HEK293 (cell line): ENCODE results near the gene LRCH1.
A peak's percentile ranks its signal among the peaks of the same experiment; 100 is the strongest.

Source experiments
- AEBP2 ChIP-seq: fragments of 450-650 bp; formaldehyde crosslinking; IDR thresholded peaks from 2 replicates; pipeline ENCODE4 v1.5.1; 2016; ENCODE audit warnings: missing biosample characterization, missing genetic modification characterization, borderline replicate concordance
- ELK4 ChIP-seq: IDR thresholded peaks from 2 replicates; pipeline ENCODE4 v1.6.1; 2011; ENCODE audit warnings: mild to moderate bottlenecking, low read depth, low read length, borderline replicate concordance
- FEZF1 ChIP-seq: fragments of 450-650 bp; formaldehyde crosslinking; IDR thresholded peaks from 2 replicates; pipeline ENCODE4 v1.5.1; 2016; ENCODE audit warnings: missing biosample characterization, missing genetic modification characterization
- GLI4 ChIP-seq: fragments of 450-650 bp; formaldehyde crosslinking; IDR thresholded peaks from 2 replicates; pipeline ENCODE4 v1.5.1; 2016; ENCODE audit warnings: missing biosample characterization, missing genetic modification characterization
- GLIS2 ChIP-seq: fragments of 450-650 bp; formaldehyde crosslinking; IDR thresholded peaks from 2 replicates; pipeline ENCODE4 v1.5.1; 2016; ENCODE audit warnings: missing biosample characterization, missing genetic modification characterization
- KLF1 ChIP-seq: fragments of 450-650 bp; formaldehyde crosslinking; IDR thresholded peaks from 2 replicates; pipeline ENCODE4 v1.5.1; 2016; ENCODE audit warnings: missing biosample characterization, missing genetic modification characterization
- OVOL3 ChIP-seq: fragments of 450-650 bp; formaldehyde crosslinking; IDR thresholded peaks from 2 replicates; pipeline ENCODE4 v1.5.1; 2016; ENCODE audit warnings: missing biosample characterization, missing genetic modification characterization
- SCRT2 ChIP-seq: fragments of 450-650 bp; formaldehyde crosslinking; IDR thresholded peaks from 2 replicates; pipeline ENCODE4 v1.5.1; 2016; ENCODE audit warnings: missing biosample characterization, missing genetic modification characterization
- SP7 ChIP-seq: fragments of 450-650 bp; formaldehyde crosslinking; IDR thresholded peaks from 2 replicates; pipeline ENCODE4 v1.5.1; 2016; ENCODE audit warnings: missing biosample characterization, missing genetic modification characterization
- ZBTB21 ChIP-seq: fragments of 450-650 bp; formaldehyde crosslinking; IDR thresholded peaks from 2 replicates; pipeline ENCODE4 v1.5.1; 2017; ENCODE audit warnings: missing biosample characterization, missing genetic modification characterization
- ZEB2 ChIP-seq: fragments of 450-650 bp; formaldehyde crosslinking; IDR thresholded peaks from 2 replicates; pipeline ENCODE4 v1.5.1; 2016; ENCODE audit warnings: missing biosample characterization, missing genetic modification characterization
- ZIC2 ChIP-seq: fragments of 450-650 bp; formaldehyde crosslinking; IDR thresholded peaks from 2 replicates; pipeline ENCODE4 v1.5.1; 2016; ENCODE audit warnings: missing biosample characterization, missing genetic modification characterization
- ZNF10 ChIP-seq: fragments of 450-650 bp; formaldehyde crosslinking; IDR thresholded peaks from 2 replicates; pipeline ENCODE4 v1.5.1; 2017; ENCODE audit warnings: missing biosample characterization, missing genetic modification characterization
- ZNF114 ChIP-seq: fragments of 450-650 bp; formaldehyde crosslinking; IDR thresholded peaks from 2 replicates; pipeline ENCODE4 v1.5.0; 2017; ENCODE audit warnings: missing biosample characterization, missing genetic modification characterization
- ZNF132 ChIP-seq: fragments of 450-650 bp; formaldehyde crosslinking; IDR thresholded peaks from 2 replicates; pipeline ENCODE4 v1.5.1; 2017; ENCODE audit warnings: missing biosample characterization, missing genetic modification characterization, borderline replicate concordance
- ZNF148 ChIP-seq: fragments of 450-650 bp; formaldehyde crosslinking; IDR thresholded peaks from 2 replicates; pipeline ENCODE4 v1.5.0; 2017; ENCODE audit warnings: missing biosample characterization, missing genetic modification characterization, borderline replicate concordance
- ZNF169 ChIP-seq: fragments of 450-650 bp; formaldehyde crosslinking; IDR thresholded peaks from 2 replicates; pipeline ENCODE4 v1.5.1; 2016; ENCODE audit warnings: missing biosample characterization, missing genetic modification characterization
- ZNF18 ChIP-seq: fragments of 450-650 bp; formaldehyde crosslinking; IDR thresholded peaks from 2 replicates; pipeline ENCODE4 v1.5.1; 2016; ENCODE audit warnings: missing biosample characterization, missing genetic modification characterization
- ZNF2 ChIP-seq: fragments of 450-650 bp; formaldehyde crosslinking; IDR thresholded peaks from 2 replicates; pipeline ENCODE4 v1.5.1; 2016; ENCODE audit warnings: missing biosample characterization, missing genetic modification characterization
- ZNF248 ChIP-seq: fragments of 450-650 bp; formaldehyde crosslinking; IDR thresholded peaks from 2 replicates; pipeline ENCODE4 v1.5.1; 2017; ENCODE audit warnings: missing biosample characterization, missing genetic modification characterization
- ZNF416 ChIP-seq: fragments of 450-650 bp; formaldehyde crosslinking; IDR thresholded peaks from 2 replicates; pipeline ENCODE4 v1.5.1; 2016; ENCODE audit warnings: missing biosample characterization, missing genetic modification characterization
- ZNF426 ChIP-seq: fragments of 450-650 bp; formaldehyde crosslinking; IDR thresholded peaks from 2 replicates; pipeline ENCODE4 v1.5.1; 2017; ENCODE audit warnings: missing biosample characterization, missing genetic modification characterization, mild to moderate bottlenecking, inconsistent platforms, moderate library complexity
- ZNF488 ChIP-seq: fragments of 450-650 bp; formaldehyde crosslinking; IDR thresholded peaks from 2 replicates; pipeline ENCODE4 v1.5.1; 2016; ENCODE audit warnings: missing biosample characterization, missing genetic modification characterization
- ZNF518A ChIP-seq: fragments of 450-650 bp; formaldehyde crosslinking; conservative IDR thresholded peaks from 2 replicates; pipeline ENCODE4 v1.5.1; 2016; ENCODE audit warnings: low read depth, missing biosample characterization, missing genetic modification characterization
- ZNF530 ChIP-seq: fragments of 450-650 bp; formaldehyde crosslinking; IDR thresholded peaks from 2 replicates; pipeline ENCODE4 v1.5.1; 2016; ENCODE audit warnings: low read depth, missing biosample characterization, missing genetic modification characterization
- ZNF701 ChIP-seq: fragments of 450-650 bp; formaldehyde crosslinking; IDR thresholded peaks from 2 replicates; pipeline ENCODE4 v1.5.1; 2016; ENCODE audit warnings: missing biosample characterization, missing genetic modification characterization
- ZNF76 ChIP-seq: fragments of 450-650 bp; formaldehyde crosslinking; IDR thresholded peaks from 2 replicates; pipeline ENCODE4; 2016; ENCODE audit warnings: low read depth, missing biosample characterization, missing genetic modification characterization, borderline replicate concordance
- ZNF777 ChIP-seq: fragments of 450-650 bp; formaldehyde crosslinking; IDR thresholded peaks from 2 replicates; pipeline ENCODE4 v1.5.1; 2017; ENCODE audit warnings: missing biosample characterization, missing genetic modification characterization, borderline replicate concordance
- ZNF791 ChIP-seq: fragments of 450-650 bp; formaldehyde crosslinking; IDR thresholded peaks from 2 replicates; pipeline ENCODE4 v1.5.1; 2016; ENCODE audit warnings: missing biosample characterization, missing genetic modification characterization
- ZXDB ChIP-seq: fragments of 450-650 bp; formaldehyde crosslinking; IDR thresholded peaks from 2 replicates; pipeline ENCODE4 v1.5.1; 2016; ENCODE audit warnings: missing biosample characterization, missing genetic modification characterization

The LRCH1 gene

GRCh38 chr13:46675016-46675415 is 122.0 kb downstream of the LRCH1 start (continued):
- TF ChIP-seq ZNF114 (tag by site-specific recombination) = no peak
- peak; percentile 71; the same call in 1 of the 2 replicates for TF ChIP-seq ZNF18 (tag by site-specific recombination)
- peak; percentile 83 for TF ChIP-seq ZNF2 (tag by site-specific recombination)
- TF ChIP-seq ZNF169 (tag by site-specific recombination) = no peak
- no peak for TF ChIP-seq ZIC2
- peak; percentile 67; the same call in 1 of the 2 replicates for TF ChIP-seq ZNF10 (tag by site-specific recombination)
- no peak for TF ChIP-seq ZNF777 (tag by site-specific recombination)
- TF ChIP-seq SP7 (tag by site-specific recombination) = peak; percentile 91
- no peak for TF ChIP-seq ZNF148 (tag by site-specific recombination)
- TF ChIP-seq GLI4 (tag by site-specific recombination) = no peak
- no peak for TF ChIP-seq ELK4
- no peak for TF ChIP-seq ZNF248 (tag by site-specific recombination)
- TF ChIP-seq ZBTB21 (tag by site-specific recombination) = no peak
- TF ChIP-seq ZEB2 (tag by site-specific recombination) = peak; percentile 94
- TF ChIP-seq AEBP2 (tag by site-specific recombination) = no peak
- TF ChIP-seq KLF1 (tag by site-specific recombination) = no peak
- peak; percentile 95 for TF ChIP-seq OVOL3 (tag by site-specific recombination)
- TF ChIP-seq ZNF701 (tag by site-specific recombination) = no peak
- TF ChIP-seq ZNF518A (tag by site-specific recombination) = no peak
- no peak for TF ChIP-seq ZNF132 (tag by site-specific recombination)
- no peak for TF ChIP-seq ZNF791 (tag by site-specific recombination)
- no peak for TF ChIP-seq GLIS2 (tag by site-specific recombination)
- 0 out of 2 replicates have a peak, but pooled peaks have one; percentile 65 for TF ChIP-seq ZNF488 (tag by site-specific recombination)
- TF ChIP-seq ZNF76 (tag by site-specific recombination) = peak; percentile 31; the same call in 1 of the 2 replicates
- no peak for TF ChIP-seq ZNF426 (tag by site-specific recombination)
- TF ChIP-seq SCRT2 (tag by site-specific recombination) = peak; percentile 15; the same call in 1 of the 2 replicates
- no peak for TF ChIP-seq ZNF416 (tag by site-specific recombination)
- TF ChIP-seq FEZF1 (tag by site-specific recombination) = peak; percentile 99
- no peak for TF ChIP-seq ZNF530 (tag by site-specific recombination)
- TF ChIP-seq ZXDB = peak; percentile 77
